ENCODE results near the gene C4orf50. TPM values are rescaled to one million over a fixed set of nuclear protein-coding genes. Genes with fewer than 3 reads are reported as not detected.

C4orf50 gene
- total RNA-seq, 1 donor from 2014 or later, result 12.2 TPM

Small RNA genes lying within 50 kb of the gene (small RNA-seq; reads per million reads assigned to genes)
- not detected for gene MIR378D1

Other genes with a start within 250 kb of the C4orf50 start
- 624 TPM for gene CRMP1, start 125.3 kb downstream of the C4orf50 start, total RNA-seq
- gene JAKMIP1, start 182.1 kb upstream of the C4orf50 start, total RNA-seq, result 28.9 TPM

All from frontal cortex (tissue), 1 donor.